GM23338 (cell line): Measurements from ENCODE around the gene HDAC11. TPM values are rescaled to one million over a fixed set of nuclear protein-coding genes. Genes with fewer than 3 reads are reported as not detected.

Experiments used
- ATAC-seq: fragments of 200-7000 bp; cut with Tn5 transposase; 3 replicates; pipeline ENCODE4 v1.9.1; 2020
- DNase-seq: peaks from one replicate; pipeline ENCODE4 v3.0.0-alpha.2; 2015; ENCODE audit warnings: low spot score
- H2AFZ ChIP-seq: fragments of 200-600 bp; sonication (generic); 2 replicates; pipeline ENCODE4 v1.8.0; 2016; ENCODE audit warnings: antibody characterized with exemption, mild to moderate bottlenecking, moderate library complexity
- H3F3A ChIP-seq: fragments of 200-600 bp; sonication (generic); replicated peaks from 2 replicates; pipeline ENCODE4 v1.8.0; 2017; ENCODE audit warnings: antibody characterized with exemption, mixed run types, low read depth
- H3K27ac ChIP-seq: fragments of 200-600 bp; sonication (generic); 2 replicates; pipeline ENCODE4 v1.6.1; 2016; ENCODE audit warnings: low read depth
- H3K27me3 ChIP-seq: fragments of 200-600 bp; sonication (generic); 2 replicates; pipeline ENCODE4 v1.8.0; 2016; ENCODE audit warnings: mild to moderate bottlenecking, mixed run types, moderate library complexity; ENCODE audit not compliant: insufficient read depth
- H3K36me3 ChIP-seq: fragments of 200-600 bp; sonication (generic); 2 replicates; pipeline ENCODE4 v1.8.0; 2016; ENCODE audit warnings: mild to moderate bottlenecking; ENCODE audit not compliant: insufficient read depth
- H3K4me1 ChIP-seq: fragments of 200-600 bp; sonication (generic); 2 replicates; pipeline ENCODE4 v1.8.0; 2016; ENCODE audit warnings: mild to moderate bottlenecking, moderate library complexity; ENCODE audit not compliant: insufficient read depth
- H3K4me2 ChIP-seq: fragments of 200-600 bp; sonication (generic); 2 replicates; pipeline ENCODE4 v1.7.1; 2017; ENCODE audit warnings: mixed run types
- H3K4me3 ChIP-seq: fragments of 200-600 bp; sonication (generic); 2 replicates; pipeline ENCODE4 v1.6.1; 2016; ENCODE audit warnings: mixed run types
- H3K79me2 ChIP-seq: fragments of 200-600 bp; sonication (generic); replicated peaks from 2 replicates; pipeline ENCODE4 v1.8.0; 2017; ENCODE audit warnings: mild to moderate bottlenecking; ENCODE audit not compliant: insufficient read depth
- H3K9me2 ChIP-seq: fragments of 200-600 bp; sonication (generic); 2 replicates; pipeline ENCODE4 v1.8.0; 2017; ENCODE audit not compliant: insufficient read depth
- H4K20me1 ChIP-seq: fragments of 200-600 bp; sonication (generic); replicated peaks from 2 replicates; pipeline ENCODE4 v1.8.0; 2017; ENCODE audit warnings: mild to moderate bottlenecking; ENCODE audit not compliant: insufficient read depth
- H3K27ac Mint-ChIP-seq: 2 replicates; pipeline ENCODE4 v1.8.0; 2020; ENCODE audit warnings: inconsistent platforms, mild to moderate bottlenecking, moderate library complexity, mixed read lengths
- H3K27me3 Mint-ChIP-seq: 3 replicates; pipeline ENCODE4 v1.8.0; 2022; ENCODE audit warnings: low read depth, mild to moderate bottlenecking, moderate library complexity, mixed read lengths, inconsistent platforms; ENCODE audit not compliant: insufficient read depth, poor library complexity
- H3K36me3 Mint-ChIP-seq: 3 replicates; pipeline ENCODE4 v1.8.0; 2021; ENCODE audit warnings: low read depth, mild to moderate bottlenecking, inconsistent platforms, moderate library complexity, mixed read lengths
- H3K4me1 Mint-ChIP-seq: 3 replicates; pipeline ENCODE4 v1.8.0; 2020; ENCODE audit warnings: mild to moderate bottlenecking, inconsistent platforms, mixed read lengths
- H3K4me3 Mint-ChIP-seq: 3 replicates; pipeline ENCODE4 v1.8.0; 2021; ENCODE audit warnings: moderate library complexity, mild to moderate bottlenecking, inconsistent platforms, mixed read lengths
- H3K9me3 Mint-ChIP-seq: 3 replicates; pipeline ENCODE4 v1.8.0; 2020; ENCODE audit warnings: moderate library complexity, mild to moderate bottlenecking, inconsistent platforms, mixed read lengths
- CTCF ChIP-seq, 2 experiments: fragments of 200-600 bp in 1 of 2; sonication (generic) in 1 of 2; conservative IDR thresholded peaks; 2 replicates each; pipeline versions ENCODE4 v1.5.1 to v1.6.1; 2016 to 2017; ENCODE audit warnings: antibody characterized with exemption in 2 of 2, low read depth in 2 of 2, mild to moderate bottlenecking in 2 of 2, moderate library complexity in 1 of 2
- JUNB ChIP-seq: IDR thresholded peaks from one replicate; pipeline ENCODE4 v1.6.1; 2016; ENCODE audit warnings: antibody characterized with exemption; ENCODE audit not compliant: unreplicated experiment
- POLR2AphosphoS5 ChIP-seq: IDR thresholded peaks from 2 replicates; pipeline ENCODE4 v1.6.1; 2016; ENCODE audit warnings: antibody characterized with exemption, low read depth
- REST ChIP-seq: IDR thresholded peaks from one replicate; pipeline ENCODE4 v1.6.1; 2018; ENCODE audit warnings: antibody characterized with exemption; ENCODE audit not compliant: unreplicated experiment
- STAT1 ChIP-seq: IDR thresholded peaks from one replicate; pipeline ENCODE4 v1.6.1; 2016; ENCODE audit warnings: antibody characterized with exemption; ENCODE audit not compliant: unreplicated experiment
- polyA plus RNA-seq: library from polyadenylated mRNA; unstranded; fragments of >200 nt; fragmentation: Nextera tagmentation; extraction: Ambion mirVana; gene quantifications from 2 replicates; pipeline ENCODE4 v1.2.1, GENCODE V29; 2016
- total RNA-seq: library from RNA; depleted of rRNA; stranded (reverse); fragments of >200 nt; shearing (Covaris generic); gene quantifications from 2 replicates; pipeline ENCODE4 v1.2.3, GENCODE V29; 2014
- TF ChIP-seq, protein P1 (sequence below): IDR thresholded peaks from 2 replicates; pipeline ENCODE4 v1.6.1; 2016; ENCODE audit warnings: antibody characterized with exemption
- TF ChIP-seq, protein P2 (sequence below): fragments of 250-450 bp; sonication (Bioruptor Pico); IDR thresholded peaks from 2 replicates; pipeline ENCODE4 v1.5.0; 2020; ENCODE audit warnings: mild to moderate bottlenecking, moderate library complexity

The HDAC11 gene
- total and polyA plus RNA-seq, 2 experiments from 2014 or later = 5.4 to 15.8 TPM

GRCh38 chr3:13512451-13512850, 32.3 kb downstream of the HDAC11 start:
- Histone ChIP-seq H2AFZ (no peak overlapping the region), H3K27me3 (no peaks in the 10 kb centered on the region), H3K4me3 (no peak overlapping the region), H4K20me1 (no peaks in the 10 kb centered on the region), H3K4me1 (no peaks in the 10 kb centered on the region), H3K27ac (no peak overlapping the region), H3K36me3 (no peaks in the 10 kb centered on the region), H3K79me2 (no peaks in the 10 kb centered on the region), H3F3A (no peaks in the 10 kb centered on the region), H3K4me2 (no peak overlapping the region), H3K9me2 (no peaks in the 10 kb centered on the region)
- H3K27ac Mint-ChIP-seq = no peak overlapping the region
- no peaks in the 10 kb centered on the region; the same call in 2 of the 3 replicates for H3K9me3 Mint-ChIP-seq
- H3K27me3 Mint-ChIP-seq = peaks cover 8% of the 10 kb centered on the region
- ATAC-seq = no peak
- no peak overlapping the region for H3K4me3 Mint-ChIP-seq
- H3K36me3 Mint-ChIP-seq = no peaks in the 10 kb centered on the region
- no peak for TF ChIP-seq POLR2AphosphoS5
- no peak for TF ChIP-seq JUNB
- TF ChIP-seq, protein P1, sequence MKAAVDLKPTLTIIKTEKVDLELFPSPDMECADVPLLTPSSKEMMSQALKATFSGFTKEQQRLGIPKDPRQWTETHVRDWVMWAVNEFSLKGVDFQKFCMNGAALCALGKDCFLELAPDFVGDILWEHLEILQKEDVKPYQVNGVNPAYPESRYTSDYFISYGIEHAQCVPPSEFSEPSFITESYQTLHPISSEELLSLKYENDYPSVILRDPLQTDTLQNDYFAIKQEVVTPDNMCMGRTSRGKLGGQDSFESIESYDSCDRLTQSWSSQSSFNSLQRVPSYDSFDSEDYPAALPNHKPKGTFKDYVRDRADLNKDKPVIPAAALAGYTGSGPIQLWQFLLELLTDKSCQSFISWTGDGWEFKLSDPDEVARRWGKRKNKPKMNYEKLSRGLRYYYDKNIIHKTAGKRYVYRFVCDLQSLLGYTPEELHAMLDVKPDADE = no peak
- no peak for DNase-seq
- peaks cover 1% of the 10 kb centered on the region; the same call in 2 of the 3 replicates for H3K4me1 Mint-ChIP-seq

DNA sequence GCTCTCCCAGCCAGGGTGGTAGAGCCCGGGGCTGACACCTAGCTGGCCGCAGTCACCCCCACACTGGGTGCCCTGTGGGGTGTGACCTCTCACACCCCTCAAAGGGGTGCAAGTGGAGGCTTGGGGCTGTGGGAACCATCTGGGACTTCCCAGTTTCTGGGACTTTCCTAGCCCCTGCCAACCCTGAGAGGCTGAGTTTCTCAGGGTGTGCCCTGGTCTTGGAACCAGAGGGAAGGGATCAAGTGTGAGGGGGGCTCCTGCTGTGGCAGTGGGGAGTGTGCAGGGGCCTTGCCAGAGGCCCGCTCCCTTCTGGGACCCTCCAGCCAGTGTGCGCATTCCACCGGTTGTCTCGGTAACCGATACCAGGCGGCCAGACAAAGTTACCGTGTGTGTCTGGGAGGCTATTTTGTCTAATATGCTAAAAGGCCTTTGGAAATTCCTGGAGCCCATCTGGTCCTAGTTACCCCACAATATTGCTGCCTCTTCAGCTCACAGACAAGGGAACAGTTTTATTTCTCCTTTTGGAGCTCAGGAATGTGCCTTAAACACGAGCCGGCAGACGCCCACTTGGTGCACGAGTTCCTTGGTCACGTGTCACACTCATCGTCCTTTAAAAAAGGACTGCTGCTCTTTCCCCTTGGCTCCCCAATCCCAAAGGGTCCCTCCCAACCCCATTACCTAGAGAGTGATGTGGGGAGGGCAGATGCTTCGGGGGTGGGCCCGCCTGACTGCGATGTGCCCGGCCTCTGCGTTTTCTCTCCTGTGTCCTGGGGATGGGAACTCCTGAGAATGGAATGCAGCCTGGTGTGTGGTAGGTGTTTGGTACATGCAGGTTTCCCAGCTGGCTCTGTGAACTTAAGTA, 33.2 kb downstream of the HDAC11 start:
- Histone ChIP-seq H3F3A (no peaks in the 10 kb centered on the region), H3K4me3 (no peak overlapping the region), H3K79me2 (no peaks in the 10 kb centered on the region), H3K27me3 (no peaks in the 10 kb centered on the region), H3K9me2 (no peaks in the 10 kb centered on the region), H2AFZ (no peak overlapping the region), H4K20me1 (no peaks in the 10 kb centered on the region), H3K4me2 (no peak overlapping the region), H3K36me3 (no peaks in the 10 kb centered on the region), H3K27ac (no peak overlapping the region), H3K4me1 (no peaks in the 10 kb centered on the region)
- Mint-ChIP-seq H3K4me3 (no peak overlapping the region), H3K36me3 (no peaks in the 10 kb centered on the region), H3K4me1 (no peaks in the 10 kb centered on the region; the same call in 2 of the 3 replicates), H3K27me3 (peaks cover 10% of the 10 kb centered on the region), H3K27ac (no peak overlapping the region; the same call in 1 of the 2 replicates), H3K9me3 (no peaks in the 10 kb centered on the region; the same call in 2 of the 3 replicates)
- peak; percentile 29 for DNase-seq
- TF ChIP-seq CTCF (conservative IDR thresholded peaks at IDR 0.05; ENCODE audit: low read depth in 2 of 2) (no peak), STAT1 (no peak), REST (no peak)
- TF ChIP-seq, protein P2, sequence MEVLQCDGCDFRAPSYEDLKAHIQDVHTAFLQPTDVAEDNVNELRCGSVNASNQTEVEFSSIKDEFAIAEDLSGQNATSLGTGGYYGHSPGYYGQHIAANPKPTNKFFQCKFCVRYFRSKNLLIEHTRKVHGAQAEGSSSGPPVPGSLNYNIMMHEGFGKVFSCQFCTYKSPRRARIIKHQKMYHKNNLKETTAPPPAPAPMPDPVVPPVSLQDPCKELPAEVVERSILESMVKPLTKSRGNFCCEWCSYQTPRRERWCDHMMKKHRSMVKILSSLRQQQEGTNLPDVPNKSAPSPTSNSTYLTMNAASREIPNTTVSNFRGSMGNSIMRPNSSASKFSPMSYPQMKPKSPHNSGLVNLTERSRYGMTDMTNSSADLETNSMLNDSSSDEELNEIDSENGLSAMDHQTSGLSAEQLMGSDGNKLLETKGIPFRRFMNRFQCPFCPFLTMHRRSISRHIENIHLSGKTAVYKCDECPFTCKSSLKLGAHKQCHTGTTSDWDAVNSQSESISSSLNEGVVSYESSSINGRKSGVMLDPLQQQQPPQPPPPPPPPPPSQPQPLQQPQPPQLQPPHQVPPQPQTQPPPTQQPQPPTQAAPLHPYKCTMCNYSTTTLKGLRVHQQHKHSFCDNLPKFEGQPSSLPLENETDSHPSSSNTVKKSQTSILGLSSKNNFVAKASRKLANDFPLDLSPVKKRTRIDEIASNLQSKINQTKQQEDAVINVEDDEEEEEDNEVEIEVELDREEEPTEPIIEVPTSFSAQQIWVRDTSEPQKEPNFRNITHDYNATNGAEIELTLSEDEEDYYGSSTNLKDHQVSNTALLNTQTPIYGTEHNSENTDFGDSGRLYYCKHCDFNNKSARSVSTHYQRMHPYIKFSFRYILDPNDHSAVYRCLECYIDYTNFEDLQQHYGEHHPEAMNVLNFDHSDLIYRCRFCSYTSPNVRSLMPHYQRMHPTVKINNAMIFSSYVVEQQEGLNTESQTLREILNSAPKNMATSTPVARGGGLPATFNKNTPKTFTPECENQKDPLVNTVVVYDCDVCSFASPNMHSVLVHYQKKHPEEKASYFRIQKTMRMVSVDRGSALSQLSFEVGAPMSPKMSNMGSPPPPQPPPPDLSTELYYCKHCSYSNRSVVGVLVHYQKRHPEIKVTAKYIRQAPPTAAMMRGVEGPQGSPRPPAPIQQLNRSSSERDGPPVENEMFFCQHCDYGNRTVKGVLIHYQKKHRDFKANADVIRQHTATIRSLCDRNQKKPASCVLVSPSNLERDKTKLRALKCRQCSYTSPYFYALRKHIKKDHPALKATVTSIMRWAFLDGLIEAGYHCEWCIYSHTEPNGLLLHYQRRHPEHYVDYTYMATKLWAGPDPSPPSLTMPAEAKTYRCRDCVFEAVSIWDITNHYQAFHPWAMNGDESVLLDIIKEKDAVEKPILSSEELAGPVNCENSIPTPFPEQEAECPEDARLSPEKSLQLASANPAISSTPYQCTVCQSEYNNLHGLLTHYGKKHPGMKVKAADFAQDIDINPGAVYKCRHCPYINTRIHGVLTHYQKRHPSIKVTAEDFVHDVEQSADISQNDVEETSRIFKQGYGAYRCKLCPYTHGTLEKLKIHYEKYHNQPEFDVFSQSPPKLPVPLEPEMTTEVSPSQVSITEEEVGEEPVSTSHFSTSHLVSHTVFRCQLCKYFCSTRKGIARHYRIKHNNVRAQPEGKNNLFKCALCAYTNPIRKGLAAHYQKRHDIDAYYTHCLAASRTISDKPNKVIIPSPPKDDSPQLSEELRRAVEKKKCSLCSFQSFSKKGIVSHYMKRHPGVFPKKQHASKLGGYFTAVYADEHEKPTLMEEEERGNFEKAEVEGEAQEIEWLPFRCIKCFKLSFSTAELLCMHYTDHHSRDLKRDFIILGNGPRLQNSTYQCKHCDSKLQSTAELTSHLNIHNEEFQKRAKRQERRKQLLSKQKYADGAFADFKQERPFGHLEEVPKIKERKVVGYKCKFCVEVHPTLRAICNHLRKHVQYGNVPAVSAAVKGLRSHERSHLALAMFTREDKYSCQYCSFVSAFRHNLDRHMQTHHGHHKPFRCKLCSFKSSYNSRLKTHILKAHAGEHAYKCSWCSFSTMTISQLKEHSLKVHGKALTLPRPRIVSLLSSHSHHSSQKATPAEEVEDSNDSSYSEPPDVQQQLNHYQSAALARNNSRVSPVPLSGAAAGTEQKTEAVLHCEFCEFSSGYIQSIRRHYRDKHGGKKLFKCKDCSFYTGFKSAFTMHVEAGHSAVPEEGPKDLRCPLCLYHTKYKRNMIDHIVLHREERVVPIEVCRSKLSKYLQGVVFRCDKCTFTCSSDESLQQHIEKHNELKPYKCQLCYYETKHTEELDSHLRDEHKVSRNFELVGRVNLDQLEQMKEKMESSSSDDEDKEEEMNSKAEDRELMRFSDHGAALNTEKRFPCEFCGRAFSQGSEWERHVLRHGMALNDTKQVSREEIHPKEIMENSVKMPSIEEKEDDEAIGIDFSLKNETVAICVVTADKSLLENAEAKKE (CRISPR knock-in tag) = no peak
- peak; percentile 28; the same call in 2 of the 3 replicates for ATAC-seq
